Measurements from ENCODE around the gene BMPR1B. TPM values are rescaled to one million over a fixed set of nuclear protein-coding genes. Genes with fewer than 3 reads are reported as not detected.

Gene BMPR1B
- polyA plus RNA-seq, 1 donor = 1.2 TPM

DNA sequence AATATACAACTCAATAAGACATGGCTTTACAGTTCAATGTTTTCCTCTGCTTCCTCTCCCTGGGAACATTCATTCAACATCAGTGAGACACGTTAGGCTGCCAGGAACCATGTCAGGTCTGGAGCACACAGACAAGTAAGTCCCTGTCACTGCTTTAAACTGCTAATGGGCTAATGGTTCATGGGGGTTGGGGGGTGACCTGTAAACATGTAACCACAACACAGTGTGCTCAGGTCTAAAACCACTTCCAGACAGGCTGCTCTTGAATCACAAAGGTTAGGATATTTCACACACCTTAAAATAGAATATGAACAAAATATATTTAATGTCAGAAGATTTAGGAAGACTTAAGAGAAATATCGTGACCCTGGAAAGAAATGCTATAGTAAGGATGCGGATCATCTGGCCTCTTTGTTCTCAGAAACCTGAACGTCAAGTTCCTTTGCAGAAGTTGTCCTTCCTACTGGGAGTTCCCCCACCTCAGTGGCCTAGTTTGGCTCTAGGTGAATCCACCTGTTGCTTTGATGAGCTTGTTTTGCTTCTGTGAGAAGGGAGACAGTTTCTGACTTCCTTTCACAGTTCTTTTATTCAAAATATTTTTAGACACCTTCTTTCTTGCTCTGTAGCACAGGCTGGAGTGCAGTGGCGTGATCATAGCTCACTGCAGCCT lies 431.1 kb downstream of the BMPR1B start:
- Histone ChIP-seq H3K36me3 (ENCODE audit: control insufficient read depth, insufficient read depth, low read length) (no peaks in the 10 kb centered on the region), H3K27ac (ENCODE audit: low read length) (no peak overlapping the region), H3K4me3 (ENCODE audit: low read length) (no peak overlapping the region), H3K4me1 (ENCODE audit: control insufficient read depth, insufficient read depth, low read length) (no peaks in the 10 kb centered on the region), H3K9me3 (ENCODE audit: control insufficient read depth, low read depth, low read length) (no peaks in the 10 kb centered on the region), H3K27me3 (ENCODE audit: control insufficient read depth, insufficient read depth, low read length) (no peaks in the 10 kb centered on the region)
- WGBS (ENCODE audit: insufficient coverage, low lambda C conversion rate) = 100% methylated on average over 1 of the region's 5 CpGs
- no peak for DNase-seq

DNA sequence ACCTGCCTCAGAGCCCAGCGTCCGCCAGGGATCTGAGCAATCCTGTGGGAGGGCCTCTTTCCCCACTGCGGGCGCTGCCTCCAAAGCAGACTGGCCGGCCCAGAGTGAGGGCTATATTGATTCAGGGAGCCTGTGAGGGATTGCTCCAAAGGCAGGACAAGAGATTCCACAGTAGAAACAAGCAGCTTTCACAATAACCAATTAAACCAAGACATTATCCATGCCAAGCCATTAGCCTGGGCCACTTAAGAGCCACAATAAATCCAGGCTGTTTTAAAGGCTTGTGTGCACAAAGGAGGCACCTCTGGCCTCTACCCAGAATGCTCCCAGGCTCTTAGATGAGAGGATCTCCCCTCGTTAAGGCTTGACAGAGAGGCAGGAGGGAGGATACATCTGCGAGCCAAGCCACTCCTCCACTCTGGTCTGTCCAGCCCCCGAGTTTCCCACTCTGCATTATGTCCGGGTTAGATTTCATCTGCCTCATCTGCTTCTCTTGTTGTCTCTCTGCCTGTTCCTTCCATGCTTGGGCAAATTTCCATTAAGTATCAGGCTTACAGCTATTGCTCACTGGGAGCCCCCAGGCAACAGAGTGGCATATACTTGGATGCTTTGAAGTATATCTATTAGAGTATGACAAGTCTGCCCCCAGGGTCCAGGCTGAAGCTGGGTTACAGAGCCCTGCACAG lies 433.1 kb downstream of the BMPR1B start:
- DNase-seq = no peak
- no peaks in the 10 kb centered on the region for H3K27me3 ChIP-seq (ENCODE audit: control insufficient read depth, insufficient read depth, low read length)
- H3K4me3 ChIP-seq (ENCODE audit: low read length) = no peak overlapping the region
- H3K9me3 ChIP-seq (ENCODE audit: control insufficient read depth, low read depth, low read length) = no peaks in the 10 kb centered on the region
- H3K4me1 ChIP-seq (ENCODE audit: control insufficient read depth, insufficient read depth, low read length) = no peaks in the 10 kb centered on the region
- no peak overlapping the region for H3K27ac ChIP-seq (ENCODE audit: low read length)
- H3K36me3 ChIP-seq (ENCODE audit: control insufficient read depth, insufficient read depth, low read length) = no peaks in the 10 kb centered on the region
- WGBS (ENCODE audit: insufficient coverage, low lambda C conversion rate) = no CpG with 5 or more reads among the region's 9 CpGs

DNA sequence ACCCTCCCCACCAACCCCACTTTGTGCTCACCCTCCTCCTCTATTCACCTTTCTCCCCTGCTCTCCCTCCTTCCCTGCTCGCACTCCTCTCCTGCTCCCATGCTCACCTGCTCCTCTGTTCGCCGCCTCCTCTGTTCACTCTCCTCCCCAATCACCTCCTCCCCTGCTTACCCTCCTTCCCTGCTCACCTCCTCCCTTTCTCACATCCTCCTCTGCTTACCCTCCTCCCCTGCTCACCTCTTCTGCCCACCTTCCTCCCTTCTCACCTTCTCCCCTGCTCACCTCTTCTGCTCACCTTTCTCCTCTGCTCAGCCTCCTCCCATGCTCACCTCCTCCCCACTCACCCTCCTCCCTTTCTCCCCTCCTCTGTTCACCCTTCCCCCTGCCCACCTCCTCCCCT lies 433.8 kb downstream of the BMPR1B start:
- Histone ChIP-seq H3K9me3 (ENCODE audit: control insufficient read depth, low read depth, low read length) (no peaks in the 10 kb centered on the region), H3K27me3 (ENCODE audit: control insufficient read depth, insufficient read depth, low read length) (no peaks in the 10 kb centered on the region), H3K4me1 (ENCODE audit: control insufficient read depth, insufficient read depth, low read length) (no peaks in the 10 kb centered on the region), H3K36me3 (ENCODE audit: control insufficient read depth, insufficient read depth, low read length) (no peaks in the 10 kb centered on the region), H3K4me3 (ENCODE audit: low read length) (no peak overlapping the region), H3K27ac (ENCODE audit: low read length) (no peak overlapping the region)
- WGBS (ENCODE audit: insufficient coverage, low lambda C conversion rate) = 87% methylated on average over 3 of the region's 3 CpGs
- no peak for DNase-seq

DNA sequence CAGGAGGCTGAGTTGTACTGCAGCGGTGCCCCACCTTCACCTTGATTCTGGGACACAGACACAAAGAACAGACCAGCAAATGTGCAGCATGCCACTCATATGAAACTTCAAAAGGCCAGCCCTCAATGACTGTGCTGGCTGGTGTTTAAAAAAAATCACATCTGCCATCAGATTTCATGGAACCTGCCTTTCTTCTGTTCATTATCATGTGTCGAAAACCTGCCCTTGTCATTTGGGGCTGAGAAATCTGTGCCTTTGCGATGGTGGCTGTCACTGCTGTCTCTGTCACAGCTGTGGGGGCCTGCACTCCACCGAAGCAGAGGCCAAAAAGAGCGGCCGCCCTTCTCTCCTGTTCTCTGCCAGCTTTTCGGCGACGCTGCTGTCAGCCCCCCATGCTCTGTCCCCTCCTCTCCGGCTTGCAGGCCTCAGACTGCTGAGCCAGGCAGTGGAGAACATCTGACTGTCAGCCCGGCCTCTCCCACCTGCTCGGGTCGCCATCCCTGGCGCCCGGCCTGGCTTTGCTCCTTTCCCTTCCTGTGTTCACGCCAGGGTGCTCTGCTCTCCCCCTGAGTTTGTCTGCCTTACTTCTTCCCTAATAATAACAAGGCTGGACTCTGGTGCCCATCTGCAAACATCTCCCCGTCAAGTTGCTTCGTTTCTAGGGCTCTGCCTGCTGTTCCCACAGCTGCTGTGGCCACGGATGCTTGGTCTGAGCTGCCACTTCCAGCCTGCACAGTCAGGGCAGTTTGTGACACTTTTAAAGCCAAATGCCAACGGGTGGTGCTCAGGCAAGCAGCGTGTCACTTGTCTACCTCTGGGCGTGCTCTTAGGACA lies 435.9 kb downstream of the BMPR1B start:
- 100% methylated on average over 1 of the region's 22 CpGs for WGBS (ENCODE audit: insufficient coverage, low lambda C conversion rate)
- Histone ChIP-seq H3K4me1 (ENCODE audit: control insufficient read depth, insufficient read depth, low read length) (no peaks in the 10 kb centered on the region), H3K27ac (ENCODE audit: low read length) (no peak overlapping the region), H3K36me3 (ENCODE audit: control insufficient read depth, insufficient read depth, low read length) (no peaks in the 10 kb centered on the region), H3K27me3 (ENCODE audit: control insufficient read depth, insufficient read depth, low read length) (no peaks in the 10 kb centered on the region), H3K9me3 (ENCODE audit: control insufficient read depth, low read depth, low read length) (no peaks in the 10 kb centered on the region), H3K4me3 (ENCODE audit: low read length) (no peak overlapping the region)
- no peak for DNase-seq

DNA sequence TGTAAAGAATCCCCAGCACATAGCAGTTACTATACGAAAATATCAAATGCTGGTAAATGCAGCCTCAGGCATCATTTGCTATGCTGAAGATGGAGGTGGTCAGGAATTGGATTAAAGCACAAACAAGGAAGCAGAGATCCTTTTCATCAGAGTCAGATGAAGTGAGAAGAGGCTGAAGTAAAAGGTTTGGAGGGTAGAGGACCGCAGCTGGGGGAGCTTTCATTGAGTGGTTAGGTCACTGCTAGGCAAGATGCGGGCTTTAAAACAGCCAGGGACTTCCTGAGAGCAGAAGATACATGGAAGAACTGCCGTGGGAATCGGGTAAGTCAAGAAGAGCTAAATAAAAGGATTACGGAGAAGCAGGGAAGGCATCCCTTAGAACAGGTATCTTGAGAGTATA lies 439.6 kb downstream of the BMPR1B start:
- no peak for DNase-seq
- Histone ChIP-seq H3K4me3 (ENCODE audit: low read length) (no peak overlapping the region), H3K36me3 (ENCODE audit: control insufficient read depth, insufficient read depth, low read length) (no peaks in the 10 kb centered on the region), H3K9me3 (ENCODE audit: control insufficient read depth, low read depth, low read length) (no peaks in the 10 kb centered on the region), H3K27me3 (ENCODE audit: control insufficient read depth, insufficient read depth, low read length) (no peaks in the 10 kb centered on the region), H3K4me1 (ENCODE audit: control insufficient read depth, insufficient read depth, low read length) (no peaks in the 10 kb centered on the region), H3K27ac (ENCODE audit: low read length) (no peak overlapping the region)
- no CpG with 5 or more reads among the region's 6 CpGs for WGBS (ENCODE audit: insufficient coverage, low lambda C conversion rate)

DNA sequence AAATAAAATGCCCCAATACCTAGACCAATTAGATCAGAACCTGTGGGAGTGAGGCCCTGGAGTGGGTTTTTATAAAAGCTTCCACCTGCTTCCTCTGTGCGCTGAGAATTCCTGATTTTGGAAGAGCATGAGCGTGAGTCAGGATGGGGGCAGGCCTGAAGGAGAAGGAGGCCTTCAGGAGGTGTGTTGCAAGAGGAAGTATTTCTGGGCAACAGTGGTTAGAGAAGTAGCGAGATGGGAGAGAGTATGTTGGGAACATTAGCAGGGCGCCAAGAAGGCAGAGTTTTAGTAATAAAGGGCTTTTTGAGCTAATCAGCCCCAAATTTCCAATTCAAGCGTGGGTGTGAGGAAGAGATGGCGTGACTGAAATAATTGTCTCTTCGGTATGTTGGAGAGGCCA lies 441.2 kb downstream of the BMPR1B start:
- WGBS (ENCODE audit: insufficient coverage, low lambda C conversion rate) = 94% methylated on average over 2 of the region's 7 CpGs
- DNase-seq = no peak
- no peaks in the 10 kb centered on the region for H3K9me3 ChIP-seq (ENCODE audit: control insufficient read depth, low read depth, low read length)
- no peaks in the 10 kb centered on the region for H3K4me1 ChIP-seq (ENCODE audit: control insufficient read depth, insufficient read depth, low read length)
- H3K36me3 ChIP-seq (ENCODE audit: control insufficient read depth, insufficient read depth, low read length) = no peaks in the 10 kb centered on the region
- H3K27ac ChIP-seq (ENCODE audit: low read length) = no peak overlapping the region
- no peaks in the 10 kb centered on the region for H3K27me3 ChIP-seq (ENCODE audit: control insufficient read depth, insufficient read depth, low read length)
- H3K4me3 ChIP-seq (ENCODE audit: low read length) = no peak overlapping the region

DNA sequence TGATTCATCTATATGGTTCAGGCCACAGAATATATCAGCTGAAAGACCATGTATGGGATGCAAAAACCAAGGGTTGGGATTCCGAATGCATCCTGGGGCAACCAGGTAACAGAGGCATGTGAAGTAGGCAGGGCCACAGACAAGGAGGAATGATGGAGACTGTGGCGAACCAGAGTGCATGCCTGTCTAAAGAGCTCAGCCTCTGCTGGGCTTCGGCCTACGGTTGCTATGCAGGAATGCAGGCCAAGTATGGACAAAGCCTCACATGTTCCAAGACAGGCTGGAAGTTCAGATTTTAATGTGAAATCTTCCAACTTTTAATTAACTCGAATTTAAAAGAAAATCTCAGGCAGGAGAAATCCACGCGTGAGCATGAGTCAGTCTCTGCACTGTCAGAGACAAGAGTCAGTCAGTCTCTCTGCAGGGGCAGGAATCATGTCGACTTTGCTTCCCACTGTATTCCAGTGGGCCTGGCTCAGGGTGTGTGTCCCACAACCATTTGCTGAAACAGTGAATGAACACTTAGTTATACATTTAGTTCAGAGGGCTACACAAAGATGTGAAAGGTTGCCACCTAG lies 446.6 kb downstream of the BMPR1B start:
- H3K36me3 ChIP-seq (ENCODE audit: control insufficient read depth, insufficient read depth, low read length) = no peaks in the 10 kb centered on the region
- H3K4me3 ChIP-seq (ENCODE audit: low read length) = no peak overlapping the region
- whole genome bisulfite sequencing (ENCODE audit: insufficient coverage, low lambda C conversion rate) = no CpG with 5 or more reads among the region's 8 CpGs
- no peaks in the 10 kb centered on the region for H3K9me3 ChIP-seq (ENCODE audit: control insufficient read depth, low read depth, low read length)
- H3K27me3 ChIP-seq (ENCODE audit: control insufficient read depth, insufficient read depth, low read length) = peaks cover 5% of the 10 kb centered on the region
- DNase-seq = no peak
- no peaks in the 10 kb centered on the region for H3K4me1 ChIP-seq (ENCODE audit: control insufficient read depth, insufficient read depth, low read length)
- H3K27ac ChIP-seq (ENCODE audit: low read length) = no peak overlapping the region

DNA sequence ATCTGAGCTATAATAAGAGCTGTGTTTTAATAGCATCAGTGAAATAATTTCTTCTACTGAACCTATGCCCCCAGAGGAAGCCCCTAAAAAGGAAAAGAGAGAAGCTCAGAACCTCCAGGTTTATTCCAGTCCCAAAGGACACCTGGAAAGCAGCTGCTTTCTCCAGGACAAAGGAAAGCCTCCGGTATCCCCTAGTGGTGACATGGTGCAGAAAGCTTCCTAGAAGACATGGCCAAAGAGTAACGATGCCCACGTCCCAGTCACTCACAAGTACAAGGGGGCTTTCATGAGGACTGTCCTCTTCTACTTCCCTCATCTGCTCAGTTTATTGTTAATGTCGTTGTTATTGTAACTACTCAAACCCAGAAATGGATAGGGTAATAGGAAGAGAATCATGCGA lies 447.1 kb downstream of the BMPR1B start:
- Histone ChIP-seq H3K9me3 (ENCODE audit: control insufficient read depth, low read depth, low read length) (no peaks in the 10 kb centered on the region), H3K36me3 (ENCODE audit: control insufficient read depth, insufficient read depth, low read length) (no peaks in the 10 kb centered on the region), H3K4me1 (ENCODE audit: control insufficient read depth, insufficient read depth, low read length) (no peaks in the 10 kb centered on the region), H3K27ac (ENCODE audit: low read length) (no peak overlapping the region), H3K27me3 (ENCODE audit: control insufficient read depth, insufficient read depth, low read length) (peaks cover 5% of the 10 kb centered on the region), H3K4me3 (ENCODE audit: low read length) (no peak overlapping the region)
- DNase-seq = no peak
- 62% methylated on average over 2 of the region's 5 CpGs for WGBS (ENCODE audit: insufficient coverage, low lambda C conversion rate)
